MG63 (cell line): ENCODE data around the gene PRKCE. TPM values are rescaled to one million over a fixed set of nuclear protein-coding genes. Genes with fewer than 3 reads are reported as not detected.

Experiments used
- DNase-seq: peaks from one replicate; pipeline ENCODE4 v3.0.0-alpha.2; 2020
- H3K27me3 ChIP-seq: fragments of 250-450 bp; sonication (Bioruptor Pico); 2 replicates; pipeline ENCODE4 v1.5.1; 2020; ENCODE audit warnings: mild to moderate bottlenecking, moderate library complexity
- H3K36me3 ChIP-seq: fragments of 250-450 bp; sonication (Bioruptor Pico); 2 replicates; pipeline ENCODE4 v1.5.1; 2020; ENCODE audit warnings: mild to moderate bottlenecking, moderate library complexity
- H3K4me3 ChIP-seq: fragments of 250-450 bp; sonication (Bioruptor Pico); 2 replicates; pipeline ENCODE4 v1.5.1; 2020; ENCODE audit warnings: mild to moderate bottlenecking, moderate library complexity
- H3K9me3 ChIP-seq: fragments of 250-450 bp; sonication (Bioruptor Pico); 2 replicates; pipeline ENCODE4 v1.5.1; 2020; ENCODE audit warnings: mild to moderate bottlenecking, moderate library complexity
- total RNA-seq: library from RNA; depleted of rRNA; stranded (reverse); fragments of >200 nt; shearing (Covaris generic); gene quantifications from 2 replicates; pipeline ENCODE4 v1.2.3, GENCODE V29; 2014; ENCODE audit warnings: low replicate concordance

Gene PRKCE
- total RNA-seq, 1 experiment from 2014 or later = 16.9 TPM

GRCh38 chr2:45745231-45745630, 93.8 kb downstream of the PRKCE start:
- Histone ChIP-seq H3K4me3 (no peak overlapping the region), H3K36me3 (no peaks in the 10 kb centered on the region; the same call in 1 of the 2 replicates), H3K27me3 (no peaks in the 10 kb centered on the region), H3K9me3 (peaks cover 2% of the 10 kb centered on the region; the same call in 1 of the 2 replicates)
- no peak for DNase-seq

GRCh38 chr2:45746888-45747287, 95.4 kb downstream of the PRKCE start:
- no peaks in the 10 kb centered on the region; the same call in none of the 2 replicates for H3K36me3 ChIP-seq
- no peak overlapping the region for H3K4me3 ChIP-seq
- no peak for DNase-seq
- no peaks in the 10 kb centered on the region for H3K27me3 ChIP-seq
- peaks cover 2% of the 10 kb centered on the region; the same call in 1 of the 2 replicates for H3K9me3 ChIP-seq

GRCh38 chr2:45747363-45747762, 95.9 kb downstream of the PRKCE start:
- Histone ChIP-seq H3K27me3 (no peaks in the 10 kb centered on the region), H3K4me3 (no peak overlapping the region), H3K9me3 (peaks cover 2% of the 10 kb centered on the region; the same call in 1 of the 2 replicates), H3K36me3 (no peaks in the 10 kb centered on the region; the same call in none of the 2 replicates)
- no peak for DNase-seq

- no peaks in the 10 kb centered on the region for H3K27me3 ChIP-seq
- peak; percentile 16 for DNase-seq
Observed at GRCh38 chr2:45748239-45748638, 96.8 kb downstream of the PRKCE start.

GRCh38 chr2:45750001-45750400, 98.5 kb downstream of the PRKCE start:
- no peak overlapping the region for H3K4me3 ChIP-seq
- H3K27me3 ChIP-seq = no peaks in the 10 kb centered on the region
- peaks cover 2% of the 10 kb centered on the region; the same call in 1 of the 2 replicates for H3K9me3 ChIP-seq
- DNase-seq = no peak
- no peaks in the 10 kb centered on the region; the same call in none of the 2 replicates for H3K36me3 ChIP-seq

More at GRCh38 chr2:45748239-45748638, 96.8 kb downstream of the PRKCE start:
- Histone ChIP-seq H3K4me3 (no peak overlapping the region), H3K9me3 (peaks cover 2% of the 10 kb centered on the region; the same call in 1 of the 2 replicates), H3K36me3 (no peaks in the 10 kb centered on the region; the same call in none of the 2 replicates)

- no peak overlapping the region for H3K4me3 ChIP-seq
- no peak for DNase-seq
- no peaks in the 10 kb centered on the region; the same call in none of the 2 replicates for H3K36me3 ChIP-seq
- peaks cover 2% of the 10 kb centered on the region; the same call in 1 of the 2 replicates for H3K9me3 ChIP-seq
- no peaks in the 10 kb centered on the region for H3K27me3 ChIP-seq
Observed at GRCh38 chr2:45750484-45750883, 99.0 kb downstream of the PRKCE start.

- DNase-seq = no peak
- H3K4me3 ChIP-seq = no peak overlapping the region
- no peaks in the 10 kb centered on the region; the same call in none of the 2 replicates for H3K36me3 ChIP-seq
- no peaks in the 10 kb centered on the region for H3K9me3 ChIP-seq
- H3K27me3 ChIP-seq = no peaks in the 10 kb centered on the region
Observed at GRCh38 chr2:45753381-45753780, 101.9 kb downstream of the PRKCE start.

- Histone ChIP-seq H3K9me3 (no peaks in the 10 kb centered on the region), H3K36me3 (no peaks in the 10 kb centered on the region; the same call in 1 of the 2 replicates), H3K4me3 (no peak overlapping the region), H3K27me3 (no peaks in the 10 kb centered on the region)
- DNase-seq = no peak
Observed at GRCh38 chr2:45754131-45755010, 102.9 kb downstream of the PRKCE start.

GRCh38 chr2:45755585-45756335, 104.3 kb downstream of the PRKCE start:
- H3K4me3 ChIP-seq = no peak overlapping the region
- peak; percentile 80 for DNase-seq

GRCh38 chr2:45758018-45758417, 106.5 kb downstream of the PRKCE start:
- no peak overlapping the region for H3K4me3 ChIP-seq
- H3K36me3 ChIP-seq = no peaks in the 10 kb centered on the region; the same call in 1 of the 2 replicates
- no peaks in the 10 kb centered on the region for H3K9me3 ChIP-seq
- H3K27me3 ChIP-seq = no peaks in the 10 kb centered on the region
- DNase-seq = no peak

More at GRCh38 chr2:45755585-45756335, 104.3 kb downstream of the PRKCE start:
- H3K9me3 ChIP-seq = no peaks in the 10 kb centered on the region
- no peaks in the 10 kb centered on the region for H3K27me3 ChIP-seq
- no peaks in the 10 kb centered on the region; the same call in 1 of the 2 replicates for H3K36me3 ChIP-seq

GRCh38 chr2:45759310-45759851, 107.9 kb downstream of the PRKCE start:
- no peaks in the 10 kb centered on the region for H3K27me3 ChIP-seq
- H3K9me3 ChIP-seq = no peaks in the 10 kb centered on the region
- no peak overlapping the region for H3K4me3 ChIP-seq
- peak; percentile 58 for DNase-seq
- H3K36me3 ChIP-seq = no peaks in the 10 kb centered on the region; the same call in 1 of the 2 replicates

GRCh38 chr2:45761635-45762034, 110.2 kb downstream of the PRKCE start:
- Histone ChIP-seq H3K36me3 (no peaks in the 10 kb centered on the region), H3K27me3 (no peaks in the 10 kb centered on the region), H3K9me3 (no peaks in the 10 kb centered on the region), H3K4me3 (no peak overlapping the region)
- DNase-seq = no peak

GRCh38 chr2:45763255-45763654, 111.8 kb downstream of the PRKCE start:
- Histone ChIP-seq H3K27me3 (no peaks in the 10 kb centered on the region), H3K9me3 (no peaks in the 10 kb centered on the region), H3K36me3 (no peaks in the 10 kb centered on the region), H3K4me3 (no peak overlapping the region)
- DNase-seq = no peak

GRCh38 chr2:45763797-45764196, 112.3 kb downstream of the PRKCE start:
- Histone ChIP-seq H3K9me3 (no peaks in the 10 kb centered on the region), H3K36me3 (no peaks in the 10 kb centered on the region), H3K27me3 (no peaks in the 10 kb centered on the region), H3K4me3 (no peak overlapping the region)
- DNase-seq = no peak

GRCh38 chr2:45765007-45765727, 113.7 kb downstream of the PRKCE start:
- Histone ChIP-seq H3K4me3 (no peak overlapping the region), H3K27me3 (no peaks in the 10 kb centered on the region), H3K9me3 (no peaks in the 10 kb centered on the region), H3K36me3 (no peaks in the 10 kb centered on the region)
- DNase-seq = no peak

GRCh38 chr2:45765728-45766254, 114.3 kb downstream of the PRKCE start:
- Histone ChIP-seq H3K9me3 (no peaks in the 10 kb centered on the region), H3K27me3 (no peaks in the 10 kb centered on the region), H3K4me3 (no peak overlapping the region), H3K36me3 (no peaks in the 10 kb centered on the region)
- no peak for DNase-seq
